ENCODE results near the gene TTC9C. TPM values are rescaled to one million over a fixed set of nuclear protein-coding genes. Genes with fewer than 3 reads are reported as not detected.

TTC9C gene
- total RNA-seq, 1 donor from 2014 or later = 25.6 TPM

DNA sequence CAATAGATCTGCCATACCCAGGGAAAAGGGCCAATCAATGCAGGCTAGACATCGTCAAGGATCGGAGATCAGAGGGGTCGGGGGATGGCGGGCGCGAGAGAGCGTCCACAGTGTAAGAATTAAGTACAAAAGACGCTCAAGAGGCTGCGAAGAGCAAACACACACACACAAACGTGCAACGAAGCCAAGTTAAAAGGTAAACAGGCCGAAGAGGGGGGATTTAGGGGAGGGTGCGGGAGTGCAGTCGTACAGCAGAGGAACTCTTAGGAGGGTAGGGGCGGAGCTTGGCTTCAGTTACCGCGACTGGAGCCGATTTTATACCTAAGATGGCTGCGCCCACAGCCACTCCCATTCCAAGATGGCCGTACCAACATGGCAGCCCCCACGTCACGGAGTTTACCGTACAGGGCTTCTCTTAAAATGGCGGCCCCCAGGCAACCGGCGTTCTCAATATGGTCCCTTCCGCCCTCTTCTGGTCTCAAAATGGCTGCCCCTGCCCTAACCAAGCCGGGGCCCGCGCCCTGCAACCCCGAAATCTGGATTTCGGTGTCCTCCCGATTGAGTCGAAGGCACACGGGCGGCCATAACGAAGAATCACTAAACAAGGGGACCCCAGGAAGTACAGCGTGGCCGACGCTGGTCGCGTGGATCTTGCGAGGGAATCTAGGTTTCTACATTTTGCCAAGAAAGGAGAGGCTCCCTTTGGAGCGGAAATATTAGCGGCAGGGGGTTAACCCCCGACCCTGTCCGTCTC, 18.9 kb upstream of the TTC9C start:
- Histone ChIP-seq H3K27me3 (ENCODE audit: control insufficient read depth in 3 of 3, insufficient read depth in 3 of 3, low read length in 3 of 3) (no peaks in the 10 kb centered on the region), H3K27ac (ENCODE audit: low read depth, low read length) (peak overlapping the region; percentile 88), H3K4me3 (ENCODE audit: low read length in 3 of 3) (peak overlapping the region; percentile 88 to 97 (median 93)), H3K9me3 (ENCODE audit: control insufficient read depth in 3 of 3, low read length in 3 of 3) (no peaks in the 10 kb centered on the region), H3K9ac (ENCODE audit: low read depth in 1 of 3, low read length in 3 of 3) (peak overlapping the region; percentile 96 to 99 (median 99)), H3K4me1 (ENCODE audit: control insufficient read depth in 3 of 3, insufficient read depth in 3 of 3, low read length in 3 of 3) (peaks cover 40 to 53% (median 51%) of the 10 kb centered on the region in 3 donors), H3K36me3 (ENCODE audit: control insufficient read depth in 3 of 3, insufficient read depth in 3 of 3, low read length in 3 of 3) (peaks cover 15 to 25% (median 24%) of the 10 kb centered on the region in 3 donors)

DNA sequence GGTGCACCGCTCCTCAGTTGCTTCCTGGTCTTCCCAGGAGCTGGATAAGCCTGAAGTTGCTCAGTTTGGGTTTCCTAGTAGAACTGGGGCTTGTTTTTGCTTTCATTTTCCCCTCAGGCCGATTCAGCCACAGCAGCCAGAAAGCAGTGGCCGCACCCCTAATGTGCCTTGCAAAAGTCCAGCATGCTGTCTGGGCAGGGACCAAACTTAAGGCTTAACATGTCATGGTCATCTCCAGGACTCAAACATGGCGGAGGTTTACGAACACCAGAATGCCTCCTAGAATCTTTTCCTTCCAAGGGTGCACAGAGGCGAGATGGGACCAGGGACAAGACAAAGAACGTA, 18.3 kb upstream of the TTC9C start:
- Histone ChIP-seq H3K9me3 (ENCODE audit: control insufficient read depth in 3 of 3, low read length in 3 of 3) (no peaks in the 10 kb centered on the region), H3K4me3 (ENCODE audit: low read length in 3 of 3) (peak overlapping the region; percentile 88 to 97 (median 93)), H3K4me1 (ENCODE audit: control insufficient read depth in 3 of 3, insufficient read depth in 3 of 3, low read length in 3 of 3) (peaks cover 40 to 51% (median 49%) of the 10 kb centered on the region in 3 donors), H3K27ac (ENCODE audit: low read depth, low read length) (peak overlapping the region; percentile 88), H3K9ac (ENCODE audit: low read depth in 1 of 3, low read length in 3 of 3) (peak overlapping the region; percentile 81 to 99 (median 99)), H3K36me3 (ENCODE audit: control insufficient read depth in 3 of 3, insufficient read depth in 3 of 3, low read length in 3 of 3) (peaks cover 15 to 29% (median 28%) of the 10 kb centered on the region in 3 donors), H3K27me3 (ENCODE audit: control insufficient read depth in 3 of 3, insufficient read depth in 3 of 3, low read length in 3 of 3) (no peaks in the 10 kb centered on the region)

GRCh38 chr11:62712276-62712812, 15.9 kb upstream of the TTC9C start:
- H3K4me1 ChIP-seq (ENCODE audit: control insufficient read depth in 3 of 3, insufficient read depth in 3 of 3, low read length in 3 of 3) = peaks cover 21 to 31% (median 30%) of the 10 kb centered on the region in 3 donors
- H3K36me3 ChIP-seq (ENCODE audit: control insufficient read depth in 3 of 3, insufficient read depth in 3 of 3, low read length in 3 of 3) = peaks cover 34 to 51% (median 49%) of the 10 kb centered on the region in 3 donors
- H3K27ac ChIP-seq (ENCODE audit: low read depth, low read length) = no peak overlapping the region

DNA sequence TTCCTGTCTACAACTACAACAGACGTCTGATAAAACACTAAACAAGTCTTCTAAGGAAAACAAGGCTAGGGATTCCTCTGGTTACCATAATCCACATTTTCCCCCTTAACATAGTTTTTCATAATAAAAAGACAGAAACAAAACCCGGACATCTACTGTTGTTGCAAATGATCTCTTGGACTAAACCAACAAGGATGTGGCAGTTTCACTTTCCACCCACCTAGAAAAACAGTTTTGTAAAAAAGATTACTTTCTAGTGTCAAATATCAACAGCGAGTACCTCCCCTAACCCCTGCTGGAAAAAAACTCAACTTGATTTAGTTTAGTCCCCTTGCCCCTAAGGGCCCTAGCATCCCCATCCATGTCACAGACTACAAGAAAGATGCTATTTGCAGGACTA, 15.4 kb upstream of the TTC9C start:
- Histone ChIP-seq H3K36me3 (ENCODE audit: control insufficient read depth in 3 of 3, insufficient read depth in 3 of 3, low read length in 3 of 3) (peaks cover 38 to 57% (median 54%) of the 10 kb centered on the region in 3 donors), H3K9me3 (ENCODE audit: control insufficient read depth in 3 of 3, low read length in 3 of 3) (no peaks in the 10 kb centered on the region), H3K4me1 (ENCODE audit: control insufficient read depth in 3 of 3, insufficient read depth in 3 of 3, low read length in 3 of 3) (peaks cover 21 to 27% (median 27%) of the 10 kb centered on the region in 3 donors), H3K9ac (ENCODE audit: low read depth in 1 of 3, low read length in 3 of 3) (no peak overlapping the region), H3K27ac (ENCODE audit: low read depth, low read length) (peak overlapping the region; percentile 23), H3K27me3 (ENCODE audit: control insufficient read depth in 3 of 3, insufficient read depth in 3 of 3, low read length in 3 of 3) (no peaks in the 10 kb centered on the region), H3K4me3 (ENCODE audit: low read length in 3 of 3) (no peak overlapping the region)

More at GRCh38 chr11:62712276-62712812, 15.9 kb upstream of the TTC9C start:
- Histone ChIP-seq H3K9ac (ENCODE audit: low read depth in 1 of 3, low read length in 3 of 3) (no peak overlapping the region), H3K9me3 (ENCODE audit: control insufficient read depth in 3 of 3, low read length in 3 of 3) (no peaks in the 10 kb centered on the region), H3K27me3 (ENCODE audit: control insufficient read depth in 3 of 3, insufficient read depth in 3 of 3, low read length in 3 of 3) (no peaks in the 10 kb centered on the region), H3K4me3 (ENCODE audit: low read length in 3 of 3) (no peak overlapping the region)

DNA sequence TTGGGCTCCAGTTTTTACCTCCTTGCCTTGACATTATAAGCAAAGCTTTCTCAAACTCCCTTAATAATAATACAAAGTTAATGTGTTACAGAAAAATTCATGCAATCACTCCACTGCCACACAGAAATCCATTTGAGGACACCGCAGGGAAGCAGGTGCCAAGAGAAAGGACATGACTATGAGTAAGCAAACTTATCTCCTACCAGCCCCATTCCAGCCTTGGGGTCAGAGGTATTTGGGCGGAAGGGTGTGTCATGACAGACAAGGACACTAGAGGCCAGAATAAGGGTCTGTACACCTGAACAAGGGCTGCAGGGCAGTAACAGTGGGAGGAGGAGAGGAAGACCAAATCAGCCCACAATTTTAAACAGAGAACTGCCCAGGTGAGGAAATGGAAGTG, 14.9 kb upstream of the TTC9C start:
- Histone ChIP-seq H3K36me3 (ENCODE audit: control insufficient read depth in 3 of 3, insufficient read depth in 3 of 3, low read length in 3 of 3) (peaks cover 40 to 59% (median 56%) of the 10 kb centered on the region in 3 donors), H3K4me1 (ENCODE audit: control insufficient read depth in 3 of 3, insufficient read depth in 3 of 3, low read length in 3 of 3) (peaks cover 19 to 22% (median 22%) of the 10 kb centered on the region in 3 donors)

DNA sequence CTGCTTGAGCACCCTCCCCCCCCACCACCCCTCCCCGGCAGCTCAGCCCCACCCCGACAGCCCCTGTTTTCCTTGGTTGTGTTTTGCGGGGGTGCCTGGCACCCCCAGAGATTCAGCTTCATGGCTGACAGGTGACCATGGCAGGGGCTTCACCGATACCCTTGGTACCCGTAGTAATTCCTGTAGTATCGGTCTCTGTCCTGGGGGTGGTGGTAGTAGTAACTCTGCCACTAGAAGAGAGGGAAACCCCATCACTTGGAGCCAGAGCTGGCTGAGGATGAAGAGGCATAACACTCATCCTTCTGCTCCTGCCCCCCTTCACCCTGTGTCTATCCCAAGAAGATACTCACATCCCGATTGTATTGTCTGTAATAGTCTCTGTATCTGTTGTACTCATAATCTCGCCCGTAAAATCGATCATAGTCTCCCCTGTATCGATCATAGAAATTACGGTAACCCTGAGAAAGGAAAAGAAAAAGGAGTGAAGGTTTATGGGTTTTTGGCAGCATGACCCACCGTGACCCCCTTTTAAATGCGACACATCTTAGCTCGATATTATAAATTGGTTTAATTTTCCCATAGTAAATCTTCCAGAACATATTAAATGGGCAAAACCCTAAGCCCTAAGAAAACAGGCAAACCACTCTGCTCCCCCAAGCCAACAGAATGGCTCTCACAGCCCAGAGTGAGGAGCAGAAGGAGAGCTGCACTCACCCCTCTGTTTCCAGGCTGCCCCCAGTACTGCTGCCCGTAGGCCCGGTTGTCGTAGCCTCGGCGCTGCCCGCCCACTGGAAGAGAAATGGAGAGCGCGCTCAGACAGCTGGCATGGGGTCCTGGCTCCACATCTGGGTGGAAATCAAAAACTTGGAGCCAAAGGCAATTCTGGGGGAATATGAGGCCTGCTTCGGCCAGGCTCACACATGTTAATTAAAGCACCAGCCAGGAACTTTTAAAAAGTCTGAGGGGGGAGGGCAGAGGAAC, 12.8 kb upstream of the TTC9C start:
- Histone ChIP-seq H3K4me1 (ENCODE audit: control insufficient read depth in 3 of 3, insufficient read depth in 3 of 3, low read length in 3 of 3) (peaks cover 4 to 8% (median 6%) of the 10 kb centered on the region in 3 donors), H3K9ac (ENCODE audit: low read depth in 1 of 3, low read length in 3 of 3) (no peak overlapping the region), H3K36me3 (ENCODE audit: control insufficient read depth in 3 of 3, insufficient read depth in 3 of 3, low read length in 3 of 3) (peaks cover 50 to 77% (median 75%) of the 10 kb centered on the region in 3 donors), H3K27me3 (ENCODE audit: control insufficient read depth in 3 of 3, insufficient read depth in 3 of 3, low read length in 3 of 3) (no peaks in the 10 kb centered on the region), H3K4me3 (ENCODE audit: low read length in 3 of 3) (no peak overlapping the region), H3K9me3 (ENCODE audit: control insufficient read depth in 3 of 3, low read length in 3 of 3) (no peaks in the 10 kb centered on the region), H3K27ac (ENCODE audit: low read depth, low read length) (no peak overlapping the region)

More for the DNA sequence above, 14.9 kb upstream of the TTC9C start:
- H3K4me3 ChIP-seq (ENCODE audit: low read length in 3 of 3) = no peak overlapping the region
- peak overlapping the region in 1 of 3 donors; percentile 28 for H3K9ac ChIP-seq (ENCODE audit: low read depth in 1 of 3, low read length in 3 of 3)
- H3K9me3 ChIP-seq (ENCODE audit: control insufficient read depth in 3 of 3, low read length in 3 of 3) = no peaks in the 10 kb centered on the region
- H3K27ac ChIP-seq (ENCODE audit: low read depth, low read length) = peak overlapping the region; percentile 23
- no peaks in the 10 kb centered on the region for H3K27me3 ChIP-seq (ENCODE audit: control insufficient read depth in 3 of 3, insufficient read depth in 3 of 3, low read length in 3 of 3)

GRCh38 chr11:62716206-62716605, 12.1 kb upstream of the TTC9C start:
- Histone ChIP-seq H3K4me1 (ENCODE audit: control insufficient read depth in 3 of 3, insufficient read depth in 3 of 3, low read length in 3 of 3) (peaks cover 0 to 5% (median 3%) of the 10 kb centered on the region in 3 donors), H3K9ac (ENCODE audit: low read depth in 1 of 3, low read length in 3 of 3) (no peak overlapping the region), H3K9me3 (ENCODE audit: control insufficient read depth in 3 of 3, low read length in 3 of 3) (no peaks in the 10 kb centered on the region), H3K27ac (ENCODE audit: low read depth, low read length) (no peak overlapping the region), H3K4me3 (ENCODE audit: low read length in 3 of 3) (no peak overlapping the region), H3K36me3 (ENCODE audit: control insufficient read depth in 3 of 3, insufficient read depth in 3 of 3, low read length in 3 of 3) (peaks cover 52 to 81% (median 80%) of the 10 kb centered on the region in 3 donors), H3K27me3 (ENCODE audit: control insufficient read depth in 3 of 3, insufficient read depth in 3 of 3, low read length in 3 of 3) (no peaks in the 10 kb centered on the region)

GRCh38 chr11:62716816-62717215, 11.5 kb upstream of the TTC9C start:
- Histone ChIP-seq H3K27ac (ENCODE audit: low read depth, low read length) (no peak overlapping the region), H3K27me3 (ENCODE audit: control insufficient read depth in 3 of 3, insufficient read depth in 3 of 3, low read length in 3 of 3) (no peaks in the 10 kb centered on the region), H3K36me3 (ENCODE audit: control insufficient read depth in 3 of 3, insufficient read depth in 3 of 3, low read length in 3 of 3) (peaks cover 58 to 87% (median 82%) of the 10 kb centered on the region in 3 donors), H3K4me1 (ENCODE audit: control insufficient read depth in 3 of 3, insufficient read depth in 3 of 3, low read length in 3 of 3) (peaks cover 0 to 5% (median 3%) of the 10 kb centered on the region in 3 donors), H3K9ac (ENCODE audit: low read depth in 1 of 3, low read length in 3 of 3) (peak overlapping the region in 1 of 3 donors; percentile 38), H3K4me3 (ENCODE audit: low read length in 3 of 3) (no peak overlapping the region), H3K9me3 (ENCODE audit: control insufficient read depth in 3 of 3, low read length in 3 of 3) (no peaks in the 10 kb centered on the region)

GRCh38 chr11:62719302-62719978, 8.8 kb upstream of the TTC9C start:
- Histone ChIP-seq H3K9me3 (ENCODE audit: control insufficient read depth in 3 of 3, low read length in 3 of 3) (no peaks in the 10 kb centered on the region), H3K27me3 (ENCODE audit: control insufficient read depth in 3 of 3, insufficient read depth in 3 of 3, low read length in 3 of 3) (no peaks in the 10 kb centered on the region), H3K9ac (ENCODE audit: low read depth in 1 of 3, low read length in 3 of 3) (no peak overlapping the region), H3K4me3 (ENCODE audit: low read length in 3 of 3) (no peak overlapping the region), H3K4me1 (ENCODE audit: control insufficient read depth in 3 of 3, insufficient read depth in 3 of 3, low read length in 3 of 3) (peaks cover 8 to 11% (median 10%) of the 10 kb centered on the region in 3 donors), H3K36me3 (ENCODE audit: control insufficient read depth in 3 of 3, insufficient read depth in 3 of 3, low read length in 3 of 3) (peaks cover 63 to 85% (median 83%) of the 10 kb centered on the region in 3 donors), H3K27ac (ENCODE audit: low read depth, low read length) (no peak overlapping the region)

All from skeletal muscle tissue (tissue), 4 donors.